ENCODE data around the gene ADAMTSL2. TPM values are rescaled to one million over a fixed set of nuclear protein-coding genes. Genes with fewer than 3 reads are reported as not detected.

The ADAMTSL2 gene
- polyA plus RNA-seq, 4 donors: 1.5 to 2.9 (median 1.8) TPM

GRCh38 chr9:133584167-133584558 is 49.7 kb downstream of the ADAMTSL2 start:
- no peak for DNase-seq (ENCODE audit: low read depth in 4 of 4, low spot score in 3 of 4)

DNA sequence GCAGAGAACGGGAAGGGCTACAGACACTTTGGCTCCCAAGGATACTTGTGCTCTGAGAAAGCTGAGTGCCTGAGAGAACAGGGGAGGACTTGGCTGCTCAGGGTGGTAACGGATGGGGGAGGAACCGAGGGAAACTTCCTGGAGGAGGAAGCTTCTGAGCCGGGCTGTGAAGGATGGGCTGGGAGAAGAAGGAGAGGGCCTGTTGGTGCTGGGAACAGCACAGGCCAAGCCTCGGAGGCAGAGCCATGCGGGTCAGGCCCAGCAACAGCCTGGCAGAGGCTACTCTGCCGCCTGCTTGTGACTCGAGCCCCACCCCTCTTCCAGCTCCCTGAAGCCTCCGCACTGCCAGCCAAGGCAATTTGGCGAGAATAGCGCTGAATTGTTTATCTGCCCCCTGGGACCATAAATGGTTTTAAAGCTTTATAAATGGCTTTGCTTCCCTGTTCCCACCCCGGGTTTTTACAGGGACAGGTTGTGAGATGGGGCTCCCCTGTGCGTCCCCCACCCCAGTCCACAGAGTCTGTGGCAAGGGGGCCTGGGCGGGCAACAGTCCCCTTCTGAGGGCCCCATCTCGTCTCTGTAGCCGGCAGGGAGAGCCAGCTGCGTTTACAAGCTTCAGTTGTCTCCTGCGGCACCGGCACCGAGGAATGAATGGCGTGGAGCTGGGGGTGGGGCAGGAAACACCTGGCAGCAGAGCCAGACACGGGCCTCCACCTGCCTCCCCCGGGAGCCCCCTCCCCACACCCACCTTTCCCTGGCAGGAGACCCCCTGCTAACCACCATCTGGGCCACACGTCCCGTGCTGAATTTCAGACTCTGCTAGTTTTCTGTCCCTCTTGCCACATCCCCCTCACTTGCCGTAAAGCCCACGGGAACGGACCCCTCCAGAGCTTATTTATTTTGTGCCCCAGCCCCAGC is 50.3 kb downstream of the ADAMTSL2 start:
- no peak for DNase-seq (ENCODE audit: low read depth in 4 of 4, low spot score in 3 of 4)

DNA sequence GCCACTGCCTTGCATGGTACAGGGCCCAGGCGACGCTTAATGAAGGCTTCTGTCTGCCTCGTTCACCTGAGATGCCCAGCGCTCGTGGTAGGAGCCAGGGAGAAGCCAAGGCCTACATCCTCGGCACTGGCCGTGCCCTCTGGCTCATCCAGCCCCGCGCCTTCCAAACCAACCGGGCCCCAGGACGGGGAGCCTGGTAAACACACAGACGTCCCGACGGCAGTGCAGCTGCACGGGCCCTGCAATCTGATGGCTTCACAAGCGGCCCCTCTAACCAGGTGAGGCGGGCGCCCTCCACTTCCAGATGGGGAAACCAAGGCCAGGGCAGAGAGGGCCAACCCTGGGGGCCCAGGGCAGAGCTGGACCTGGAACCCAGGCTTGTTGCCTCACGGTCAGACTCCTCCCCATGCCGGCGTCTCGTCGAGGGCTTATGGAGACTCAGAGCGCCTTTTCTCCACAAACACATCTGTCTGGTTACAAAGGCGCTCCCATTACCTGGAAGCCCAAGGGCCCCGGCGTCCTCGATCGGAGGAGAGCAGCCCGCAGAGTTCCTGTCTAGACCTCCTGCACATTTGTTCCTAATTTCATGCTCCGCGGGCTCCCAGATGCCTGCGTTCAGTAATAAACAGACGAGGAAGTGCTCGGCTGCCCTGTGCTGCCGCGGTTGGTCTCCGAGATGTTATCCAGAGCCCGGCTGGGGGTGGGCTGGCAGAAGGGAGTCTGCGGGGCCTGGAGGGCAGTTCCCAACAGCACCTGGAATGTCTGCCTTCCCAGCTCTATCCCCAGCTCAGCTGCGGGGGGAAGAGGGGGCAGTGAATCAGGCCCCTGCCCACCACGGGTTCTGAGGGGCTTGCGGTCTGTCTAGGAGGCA is 51.2 kb downstream of the ADAMTSL2 start:
- DNase-seq (ENCODE audit: low read depth in 4 of 4, low spot score in 3 of 4): no peak

- no peak for DNase-seq (ENCODE audit: low read depth in 4 of 4, low spot score in 3 of 4)
These were observed 52.5 kb downstream of the ADAMTSL2 start for GRCh38 chr9:133587051-133587450.

DNA sequence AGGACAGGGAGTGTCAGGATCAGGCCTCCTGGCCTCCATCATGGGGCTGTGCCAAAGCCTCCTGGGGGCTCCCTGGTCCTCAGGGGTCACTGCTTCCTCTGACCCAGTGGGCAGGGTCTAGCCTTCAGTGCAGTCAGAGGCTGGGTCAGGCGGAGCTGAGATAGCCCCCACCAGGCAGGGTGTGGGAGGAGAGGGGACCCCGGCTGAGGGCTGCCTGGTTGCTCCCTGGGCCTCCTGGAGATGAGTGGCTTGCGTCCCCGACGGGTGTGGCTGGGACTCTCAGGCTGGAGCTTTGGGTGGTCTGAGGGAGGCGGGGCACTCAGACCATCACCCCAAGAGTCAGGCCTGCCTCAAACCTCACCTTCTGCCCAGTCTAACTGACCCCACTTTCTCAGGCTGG is 53.0 kb downstream of the ADAMTSL2 start:
- no peak for DNase-seq (ENCODE audit: low read depth in 4 of 4, low spot score in 3 of 4)

- DNase-seq (ENCODE audit: low read depth in 4 of 4, low spot score in 3 of 4): no peak
These were observed 55.1 kb downstream of the ADAMTSL2 start for GRCh38 chr9:133589454-133590227.

- DNase-seq (ENCODE audit: low read depth in 4 of 4, low spot score in 3 of 4): no peak
These were observed 55.8 kb downstream of the ADAMTSL2 start for GRCh38 chr9:133590231-133590855.

- DNase-seq (ENCODE audit: low read depth in 4 of 4, low spot score in 3 of 4): no peak
These were observed 56.8 kb downstream of the ADAMTSL2 start for GRCh38 chr9:133591116-133591910.

DNA sequence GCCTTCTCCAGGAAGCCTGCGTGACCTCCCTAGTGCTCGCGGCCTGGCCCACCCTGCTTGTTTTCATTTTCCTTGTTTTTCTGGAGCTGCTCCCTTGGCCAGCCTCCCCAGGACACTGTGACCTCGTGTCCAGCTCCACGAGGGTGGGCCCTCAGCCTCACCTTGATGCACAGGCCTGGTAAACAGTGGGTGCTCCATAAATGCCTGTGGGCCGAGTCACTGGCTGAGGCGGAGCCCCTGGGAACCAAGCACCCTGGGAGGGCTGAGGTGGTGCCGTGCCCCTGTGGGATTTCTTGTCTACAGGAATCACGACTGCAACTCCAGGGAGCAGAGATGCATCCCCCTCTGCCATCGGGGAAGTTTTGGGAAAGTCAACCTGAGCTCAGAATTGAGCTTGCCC is 57.5 kb downstream of the ADAMTSL2 start:
- DNase-seq (ENCODE audit: low read depth in 4 of 4, low spot score in 3 of 4): no peak

GRCh38 chr9:133592731-133593409 is 58.4 kb downstream of the ADAMTSL2 start:
- no peak for DNase-seq (ENCODE audit: low read depth in 4 of 4, low spot score in 3 of 4)

- DNase-seq (ENCODE audit: low read depth in 4 of 4, low spot score in 3 of 4): no peak
These were observed 59.2 kb downstream of the ADAMTSL2 start for GRCh38 chr9:133593587-133594253.

DNA sequence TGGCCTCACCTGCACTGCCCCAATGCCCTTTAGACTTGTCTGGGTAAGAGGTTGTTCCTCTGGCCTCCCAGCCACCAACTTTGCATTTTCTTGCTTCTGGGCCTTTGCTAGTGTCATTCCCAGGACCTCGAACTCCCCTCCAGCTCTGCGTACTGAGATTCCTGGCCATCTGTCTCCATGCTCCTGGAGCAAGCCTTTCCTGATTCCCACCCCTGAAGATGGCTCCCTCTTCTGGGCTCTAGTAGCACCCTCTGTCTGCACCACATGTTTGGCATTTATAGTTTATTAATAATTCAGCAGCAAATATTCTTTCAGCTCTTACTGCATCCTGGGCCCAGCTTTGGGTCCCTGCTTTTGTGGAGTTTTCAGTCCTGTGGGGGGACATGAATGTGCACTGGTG is 59.8 kb downstream of the ADAMTSL2 start:
- DNase-seq (ENCODE audit: low read depth in 4 of 4, low spot score in 3 of 4): no peak

- no peak for DNase-seq (ENCODE audit: low read depth in 4 of 4, low spot score in 3 of 4)
These were observed 61.4 kb downstream of the ADAMTSL2 start for GRCh38 chr9:133595910-133596309.

DNA sequence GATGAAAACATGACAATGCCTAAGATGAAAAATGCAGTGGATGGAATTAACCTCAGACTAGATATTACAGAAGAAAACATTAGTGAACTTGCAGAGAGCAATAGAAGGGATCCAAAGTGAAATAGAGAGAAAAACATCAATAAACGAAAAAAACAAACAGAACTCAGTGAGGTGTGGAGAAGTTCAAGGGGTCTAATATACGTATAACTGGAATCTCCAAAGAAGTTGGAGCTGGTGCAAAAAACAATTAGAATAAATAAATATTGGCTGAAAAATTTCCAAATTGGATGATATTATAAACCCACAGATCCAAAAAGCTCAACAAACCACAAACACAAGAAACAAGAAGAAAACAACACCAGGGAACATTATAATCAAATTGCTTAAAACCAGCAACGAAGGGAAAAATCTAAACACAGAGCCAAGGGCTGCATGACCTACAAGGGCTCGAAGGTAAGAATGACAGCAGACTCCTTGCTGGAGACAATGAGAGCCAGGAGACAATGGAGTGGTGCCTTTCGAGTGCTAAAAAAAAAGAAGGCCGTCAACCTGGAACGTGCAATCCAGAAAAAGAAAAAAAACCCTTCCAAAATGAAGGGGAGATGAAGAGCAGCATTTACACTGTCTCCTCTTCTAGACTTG is 62.9 kb downstream of the ADAMTSL2 start:
- DNase-seq (ENCODE audit: low read depth in 4 of 4, low spot score in 3 of 4): no peak

DNA sequence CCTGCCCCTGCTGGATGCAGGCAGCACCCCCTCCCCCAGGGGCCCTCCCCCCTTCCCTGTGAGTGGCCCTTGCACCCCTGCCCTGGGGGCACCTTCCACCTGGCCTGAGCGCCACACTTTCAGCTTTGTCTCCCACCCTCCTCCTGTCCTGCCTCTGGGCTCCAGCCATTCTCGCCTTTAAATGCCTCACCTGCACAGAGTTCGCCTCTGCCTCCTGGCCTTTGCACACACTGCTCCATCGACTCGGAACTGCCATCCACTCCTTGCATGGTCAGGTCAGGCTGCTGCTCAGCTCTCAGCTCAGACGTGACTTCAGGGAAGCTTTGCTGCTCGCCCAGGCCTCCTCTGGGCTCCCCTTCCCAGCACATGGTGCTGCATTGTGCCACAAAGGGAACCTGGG is 64.5 kb downstream of the ADAMTSL2 start:
- DNase-seq (ENCODE audit: low read depth in 4 of 4, low spot score in 3 of 4): no peak

DNA sequence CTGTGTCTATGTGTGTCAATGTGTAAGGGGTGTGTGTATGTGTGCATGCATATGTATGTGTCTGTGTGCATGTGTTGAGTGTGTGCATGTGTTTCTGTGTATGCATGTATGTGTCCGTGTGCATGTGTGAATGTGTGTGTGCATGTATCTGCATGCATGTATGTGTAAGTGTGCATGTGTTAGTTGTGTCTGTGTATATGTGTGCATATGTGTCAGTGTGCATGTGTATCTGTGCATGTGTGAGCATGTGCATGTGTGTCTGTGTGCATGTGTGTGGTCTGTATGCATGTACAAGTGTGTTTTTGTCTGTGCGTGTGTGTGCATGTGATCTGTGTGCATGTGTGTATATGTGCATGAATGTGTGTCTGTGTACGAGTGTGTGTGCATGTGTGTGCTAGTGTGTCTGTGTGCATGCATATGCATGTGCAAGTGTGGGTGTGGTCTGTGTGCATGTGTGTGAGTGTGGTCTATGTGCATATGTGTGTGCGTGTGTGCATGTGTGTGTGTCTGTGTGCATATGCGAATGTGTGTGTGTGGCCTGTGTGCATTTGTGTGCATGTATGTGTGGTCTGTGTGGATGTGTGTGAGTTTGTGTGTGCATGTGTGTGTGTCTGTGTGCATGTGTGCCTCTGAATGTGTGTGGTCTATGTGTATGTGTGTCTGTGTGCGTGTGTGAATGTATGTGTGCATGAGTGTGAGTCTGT is 65.1 kb downstream of the ADAMTSL2 start:
- DNase-seq (ENCODE audit: low read depth in 4 of 4, low spot score in 3 of 4): no peak

DNA sequence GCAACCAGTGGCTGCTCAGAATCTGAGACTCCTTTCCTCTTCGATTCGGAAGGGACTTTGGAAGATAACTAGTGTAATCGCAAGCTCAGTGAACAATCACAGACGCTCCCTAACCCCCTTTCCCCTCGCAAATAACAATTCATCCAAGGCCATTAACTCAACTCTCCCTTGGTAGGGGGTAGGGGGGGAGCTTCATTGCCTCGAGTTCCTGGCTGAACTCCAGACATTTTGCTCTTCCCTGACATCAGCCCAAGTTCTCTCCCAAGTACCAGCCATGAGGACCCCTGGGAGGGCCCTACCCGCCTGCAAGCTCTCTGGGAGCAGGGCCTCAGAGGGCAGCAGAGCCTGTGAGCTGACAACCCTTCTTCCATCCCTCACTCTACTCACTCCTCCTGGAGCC is 66.2 kb downstream of the ADAMTSL2 start:
- no peak for DNase-seq (ENCODE audit: low read depth in 4 of 4, low spot score in 3 of 4)
